BLaER1 (cell line): Measurements from ENCODE around the gene EIF1.
A peak's percentile ranks its signal among the peaks of the same experiment; 100 is the strongest.

Source experiments
- H3K27ac ChIP-seq: shearing (Covaris generic); formaldehyde crosslinking; 2 replicates; pipeline ENCODE4 v1.8.1; 2022
- H3K27me3 ChIP-seq: shearing (Covaris generic); formaldehyde crosslinking; 2 replicates; pipeline ENCODE4 v1.8.1; 2022
- H3K36me3 ChIP-seq: shearing (Covaris generic); formaldehyde crosslinking; 2 replicates; pipeline ENCODE4 v1.8.1; 2022
- H3K4me1 ChIP-seq: shearing (Covaris generic); formaldehyde crosslinking; 2 replicates; pipeline ENCODE4 v1.8.1; 2022
- H3K4me2 ChIP-seq: shearing (Covaris generic); formaldehyde crosslinking; 2 replicates; pipeline ENCODE4 v1.8.1; 2022
- H3K4me3 ChIP-seq: shearing (Covaris generic); formaldehyde crosslinking; 2 replicates; pipeline ENCODE4 v1.8.1; 2022
- H3K9ac ChIP-seq: shearing (Covaris generic); formaldehyde crosslinking; 2 replicates; pipeline ENCODE4 v1.8.1; 2022
- H3K9me3 ChIP-seq: shearing (Covaris generic); formaldehyde crosslinking; 2 replicates; pipeline ENCODE4 v1.8.1; 2022
- H4K20me1 ChIP-seq: shearing (Covaris generic); formaldehyde crosslinking; 2 replicates; pipeline ENCODE4 v1.8.1; 2022
- Cebpa-rat ChIP-seq: shearing (Covaris generic); IDR thresholded peaks from 2 replicates; pipeline ENCODE4 v1.8.1; 2022

EIF1 gene

DNA sequence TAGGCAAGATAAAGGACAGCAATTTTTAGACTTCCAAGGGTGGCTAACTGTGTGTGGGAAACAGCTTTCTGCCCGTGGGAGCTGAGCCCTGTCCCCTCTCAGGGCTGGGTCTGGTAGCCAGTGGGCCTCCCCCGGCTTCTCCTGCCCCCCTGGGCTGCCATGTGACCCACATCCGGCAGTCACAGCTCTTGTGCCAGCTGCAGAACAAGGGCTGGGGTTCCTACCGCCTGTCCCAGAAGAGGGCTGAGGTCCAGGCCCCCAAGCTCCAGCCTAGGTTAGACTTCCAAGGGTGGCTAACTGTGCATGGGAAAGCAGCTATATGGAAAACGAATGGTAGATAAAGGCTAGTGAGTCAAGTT, 29.6 kb downstream of the EIF1 start:
- no peaks in the 10 kb centered on the region for H3K9me3 ChIP-seq
- H3K4me3 ChIP-seq = no peak overlapping the region
- H3K27me3 ChIP-seq = no peaks in the 10 kb centered on the region
- H3K4me2 ChIP-seq = peak overlapping the region; percentile 64
- peaks cover 31% of the 10 kb centered on the region for H3K4me1 ChIP-seq
- H3K36me3 ChIP-seq = peaks cover 2% of the 10 kb centered on the region; the same call in 1 of the 2 replicates
- no peak overlapping the region; the same call in 1 of the 2 replicates for H3K9ac ChIP-seq
- peak overlapping the region; percentile 62 for H3K27ac ChIP-seq
- no peak for TF ChIP-seq Cebpa-rat
- H4K20me1 ChIP-seq = no peaks in the 10 kb centered on the region

DNA sequence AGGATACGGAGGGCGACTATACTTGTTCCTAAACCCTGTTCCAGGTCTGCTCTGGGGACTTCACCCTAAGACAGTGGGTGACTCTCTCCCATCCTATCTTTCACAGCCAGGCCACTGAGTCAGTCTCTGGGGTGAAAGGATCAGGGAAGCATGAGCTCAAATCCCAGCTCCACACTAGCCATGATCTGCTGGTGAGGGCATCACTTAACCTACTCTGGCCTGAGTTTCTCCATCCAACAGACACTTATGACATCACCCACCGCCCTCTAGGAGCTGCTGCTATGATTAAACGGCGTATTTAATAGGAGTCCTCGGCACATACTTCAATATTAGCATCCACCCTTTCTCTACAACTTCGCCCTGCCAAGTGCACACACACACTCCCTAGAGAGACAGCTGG, 33.5 kb downstream of the EIF1 start:
- Histone ChIP-seq H3K36me3 (peaks cover 21% of the 10 kb centered on the region; the same call in 1 of the 2 replicates), H3K4me1 (peaks cover 46% of the 10 kb centered on the region), H3K9ac (peak overlapping the region; percentile 28; the same call in 1 of the 2 replicates), H3K27me3 (no peaks in the 10 kb centered on the region), H3K4me2 (peak overlapping the region; percentile 37), H3K9me3 (no peaks in the 10 kb centered on the region), H3K4me3 (no peak overlapping the region), H3K27ac (no peak overlapping the region), H4K20me1 (no peaks in the 10 kb centered on the region)
- no peak for TF ChIP-seq Cebpa-rat

DNA sequence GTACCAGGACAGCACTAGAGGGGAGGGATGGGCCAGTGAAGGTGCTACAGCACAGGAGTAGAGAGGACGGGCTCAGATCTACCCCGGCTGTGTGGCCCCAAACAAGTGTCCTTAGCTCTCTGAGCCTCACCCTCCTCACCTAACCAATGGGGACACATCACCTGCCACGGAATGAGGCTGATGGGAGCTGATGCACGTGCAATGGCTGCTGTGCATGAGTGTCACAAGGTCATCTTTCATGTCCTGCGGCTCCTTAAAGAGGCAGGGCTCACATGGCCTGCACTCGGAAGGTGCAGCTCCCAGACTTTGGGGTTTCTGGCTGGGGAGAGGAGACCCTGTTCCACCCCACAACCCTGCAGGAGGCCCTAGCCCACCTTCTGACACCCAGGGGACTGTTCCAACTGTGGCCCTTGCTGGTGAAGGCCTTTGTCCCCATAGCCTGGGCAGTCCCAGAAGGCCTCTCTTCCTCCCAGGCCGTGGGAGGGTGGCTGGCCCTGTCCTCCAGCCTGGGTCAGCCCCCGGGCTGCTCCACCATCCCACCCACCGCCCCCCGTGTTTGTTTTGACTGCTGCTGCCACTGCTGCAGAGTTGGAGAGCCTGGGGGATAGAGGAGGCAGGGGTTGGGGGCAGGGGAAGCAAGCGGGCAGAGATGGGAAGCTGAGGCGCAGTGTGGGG, 35.3 kb downstream of the EIF1 start:
- Histone ChIP-seq H4K20me1 (no peaks in the 10 kb centered on the region), H3K4me2 (no peak overlapping the region), H3K27ac (no peak overlapping the region), H3K9me3 (no peaks in the 10 kb centered on the region), H3K36me3 (peaks cover 21% of the 10 kb centered on the region; the same call in 1 of the 2 replicates), H3K27me3 (no peaks in the 10 kb centered on the region), H3K4me3 (no peak overlapping the region), H3K9ac (no peak overlapping the region), H3K4me1 (peaks cover 46% of the 10 kb centered on the region)
- TF ChIP-seq Cebpa-rat = no peak

DNA sequence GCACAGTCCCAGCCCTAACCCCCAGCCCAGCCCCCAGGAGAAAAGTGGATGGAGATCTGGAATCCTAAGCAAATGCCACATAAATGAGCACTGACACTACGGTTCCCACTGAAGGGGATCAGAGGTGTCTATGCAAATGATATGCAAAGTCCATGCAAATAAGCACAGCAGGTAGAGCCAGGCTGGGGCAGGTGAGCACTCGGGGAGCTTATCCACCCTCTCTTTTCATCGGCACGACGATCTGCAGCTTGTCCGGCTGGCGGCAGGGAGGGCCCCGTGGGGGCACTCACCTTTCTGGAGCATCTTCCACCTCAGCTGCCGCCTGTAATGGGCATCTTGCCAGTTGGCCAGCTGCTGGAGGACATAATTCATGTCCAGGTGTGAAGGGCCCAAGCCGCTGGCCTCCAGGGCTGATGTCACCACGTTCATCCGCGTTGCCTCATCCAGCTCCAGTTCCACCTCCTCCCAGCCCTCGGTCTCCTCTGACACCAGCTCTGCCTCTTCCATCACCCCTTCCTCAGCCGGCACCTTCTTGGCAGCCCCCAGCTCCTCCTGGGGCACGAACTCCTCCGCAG, 35.9 kb downstream of the EIF1 start:
- Histone ChIP-seq H3K4me2 (no peak overlapping the region), H3K36me3 (peaks cover 21% of the 10 kb centered on the region; the same call in 1 of the 2 replicates), H4K20me1 (no peaks in the 10 kb centered on the region), H3K27ac (no peak overlapping the region), H3K9ac (no peak overlapping the region), H3K4me3 (no peak overlapping the region), H3K27me3 (no peaks in the 10 kb centered on the region), H3K9me3 (no peaks in the 10 kb centered on the region), H3K4me1 (peaks cover 48% of the 10 kb centered on the region)
- no peak for TF ChIP-seq Cebpa-rat

DNA sequence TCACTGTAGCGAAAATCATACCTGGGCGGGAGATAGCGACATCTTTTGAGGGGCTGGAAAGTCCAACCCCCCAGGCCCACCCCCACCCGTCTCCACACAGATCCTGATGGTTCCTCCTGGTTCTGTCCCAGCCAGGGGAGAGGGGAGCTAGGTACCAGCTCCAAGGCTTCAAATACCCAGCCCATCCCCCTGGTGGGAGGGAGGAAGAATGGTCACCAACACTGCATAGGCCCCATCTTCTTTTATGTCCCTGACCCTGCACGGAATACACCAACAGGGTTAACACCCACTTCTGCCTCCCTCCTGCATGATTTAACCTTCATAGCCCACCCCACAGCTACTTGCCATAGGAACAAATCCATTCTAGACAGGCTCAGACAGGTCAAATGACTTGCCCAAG, 36.4 kb downstream of the EIF1 start:
- peaks cover 21% of the 10 kb centered on the region; the same call in 1 of the 2 replicates for H3K36me3 ChIP-seq
- H3K4me3 ChIP-seq = no peak overlapping the region
- no peaks in the 10 kb centered on the region for H3K9me3 ChIP-seq
- TF ChIP-seq Cebpa-rat = no peak
- H3K4me2 ChIP-seq = no peak overlapping the region
- no peaks in the 10 kb centered on the region for H3K27me3 ChIP-seq
- H3K9ac ChIP-seq = no peak overlapping the region
- H4K20me1 ChIP-seq = no peaks in the 10 kb centered on the region
- H3K4me1 ChIP-seq = peaks cover 54% of the 10 kb centered on the region
- no peak overlapping the region for H3K27ac ChIP-seq

DNA sequence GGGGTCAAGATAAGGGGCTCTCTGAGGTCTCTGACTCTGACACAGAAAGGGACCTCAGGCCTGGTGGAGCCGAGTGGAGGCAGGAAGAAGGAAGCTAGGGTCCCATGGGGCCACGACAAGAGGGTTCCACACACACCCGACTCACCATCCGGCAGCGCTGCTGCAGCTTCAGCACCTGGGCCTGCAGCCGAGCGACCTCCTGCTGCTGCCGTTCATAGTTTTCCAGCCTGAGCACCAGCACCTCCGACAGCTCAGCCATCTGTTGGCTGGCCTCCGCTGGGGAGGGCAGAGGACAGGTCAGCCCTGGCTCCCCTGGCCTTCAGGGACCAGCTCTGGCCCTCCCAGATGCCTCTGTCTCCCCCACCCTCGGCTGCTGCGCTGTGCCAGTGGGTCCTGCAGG, 39.4 kb downstream of the EIF1 start:
- H3K36me3 ChIP-seq = peaks cover 21% of the 10 kb centered on the region; the same call in 1 of the 2 replicates
- H4K20me1 ChIP-seq = no peaks in the 10 kb centered on the region
- no peak for TF ChIP-seq Cebpa-rat
- H3K4me3 ChIP-seq = peak overlapping the region; percentile 60
- H3K4me1 ChIP-seq = peaks cover 58% of the 10 kb centered on the region
- H3K9ac ChIP-seq = peak overlapping the region; percentile 83
- no peaks in the 10 kb centered on the region for H3K9me3 ChIP-seq
- peak overlapping the region; percentile 95 for H3K4me2 ChIP-seq
- peak overlapping the region; percentile 95 for H3K27ac ChIP-seq
- H3K27me3 ChIP-seq = peaks cover 26% of the 10 kb centered on the region

DNA sequence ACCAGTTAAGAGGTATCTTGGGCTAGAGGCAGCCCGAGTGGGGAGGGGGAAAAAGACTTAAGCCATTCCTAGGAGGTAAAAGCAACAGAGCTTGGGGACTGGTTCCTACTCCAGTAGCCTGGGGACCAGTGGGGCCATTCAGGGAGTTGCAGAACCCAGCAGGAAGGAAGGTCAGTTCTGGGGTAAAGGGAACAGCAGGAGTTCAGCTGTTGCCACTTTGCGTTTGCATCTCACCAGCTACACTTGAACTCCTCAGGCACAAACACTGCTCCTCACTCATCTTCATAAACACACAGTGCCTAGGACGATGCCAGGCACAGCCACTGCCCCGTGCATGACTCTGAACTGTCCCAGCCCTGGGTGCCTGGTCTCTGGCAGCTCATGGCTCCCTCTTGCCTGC, 41.8 kb downstream of the EIF1 start:
- no peaks in the 10 kb centered on the region for H3K9me3 ChIP-seq
- no peak for TF ChIP-seq Cebpa-rat
- H3K4me1 ChIP-seq = peaks cover 68% of the 10 kb centered on the region
- H4K20me1 ChIP-seq = peaks cover 13% of the 10 kb centered on the region
- peaks cover 3% of the 10 kb centered on the region; the same call in 1 of the 2 replicates for H3K36me3 ChIP-seq
- H3K4me3 ChIP-seq = no peak overlapping the region
- H3K9ac ChIP-seq = no peak overlapping the region
- H3K4me2 ChIP-seq = peak overlapping the region; percentile 31
- no peak overlapping the region for H3K27ac ChIP-seq
- peaks cover 51% of the 10 kb centered on the region for H3K27me3 ChIP-seq

DNA sequence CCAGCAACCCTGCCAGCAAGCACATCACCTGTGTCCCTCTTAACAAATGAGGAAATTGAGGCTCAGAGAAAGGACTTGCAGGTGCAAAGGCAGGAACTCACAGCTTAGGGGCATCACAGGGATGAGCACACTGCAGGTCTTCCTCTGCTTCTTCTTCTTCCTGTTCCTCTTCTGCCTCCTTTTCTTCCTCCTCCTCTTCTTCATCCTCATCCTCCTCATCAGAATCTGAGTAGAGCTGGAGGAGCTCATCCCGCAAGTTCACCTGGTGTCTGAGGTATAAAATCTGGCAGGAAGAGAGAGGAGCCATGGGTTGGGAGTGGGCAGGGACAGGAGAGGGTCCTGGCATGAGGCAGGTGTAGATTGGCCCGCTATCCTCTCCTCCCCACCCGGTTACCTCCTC, 43.2 kb downstream of the EIF1 start:
- Histone ChIP-seq H3K4me3 (no peak overlapping the region), H3K27me3 (peaks cover 64% of the 10 kb centered on the region), H3K4me1 (peaks cover 57% of the 10 kb centered on the region), H3K9ac (no peak overlapping the region), H3K4me2 (no peak overlapping the region), H3K36me3 (no peaks in the 10 kb centered on the region), H4K20me1 (peaks cover 13% of the 10 kb centered on the region), H3K27ac (no peak overlapping the region), H3K9me3 (no peaks in the 10 kb centered on the region)
- no peak for TF ChIP-seq Cebpa-rat

DNA sequence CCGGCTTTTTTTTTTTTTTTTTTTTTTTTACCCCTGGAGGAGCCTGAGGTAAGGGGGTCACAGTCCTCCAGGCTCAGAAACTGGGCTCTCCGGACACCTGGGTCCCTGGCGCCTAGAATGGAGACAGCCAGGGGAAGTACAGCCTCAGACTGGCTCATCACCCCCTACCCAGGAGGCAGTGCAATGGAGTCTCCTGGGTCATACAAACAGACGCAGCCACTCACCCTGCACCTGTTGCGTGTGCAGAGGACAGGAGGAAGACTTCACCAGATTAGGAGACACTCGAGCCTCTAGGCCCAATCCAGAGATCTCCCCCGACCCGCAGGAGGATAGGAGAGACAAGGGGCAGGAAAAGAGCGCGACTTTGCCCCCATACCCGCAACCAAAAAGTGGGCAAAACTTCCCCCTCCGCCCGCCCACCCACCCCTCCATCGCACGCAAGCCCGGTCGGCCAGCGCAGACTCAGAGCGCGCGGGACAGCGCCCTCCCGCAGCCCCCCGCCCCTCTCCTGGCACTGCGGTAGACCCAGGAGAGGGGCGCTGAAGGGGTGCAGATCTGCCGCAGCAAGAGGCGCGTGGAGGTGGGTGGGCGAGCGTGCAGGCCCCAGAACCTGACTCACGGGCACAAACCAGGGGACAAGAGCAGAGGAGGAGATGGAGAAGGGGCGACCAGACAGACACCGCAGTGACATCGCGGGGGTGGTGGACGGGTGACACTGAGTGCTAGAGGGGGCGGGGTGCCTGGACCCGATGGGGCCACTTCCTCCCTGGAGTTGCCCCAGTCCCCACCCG, 44.9 kb downstream of the EIF1 start:
- Histone ChIP-seq H3K9me3 (no peaks in the 10 kb centered on the region), H3K4me1 (peaks cover 57% of the 10 kb centered on the region), H4K20me1 (peaks cover 13% of the 10 kb centered on the region), H3K4me3 (peak overlapping the region; percentile 61; the same call in 1 of the 2 replicates), H3K36me3 (no peaks in the 10 kb centered on the region), H3K9ac (no peak overlapping the region), H3K27ac (no peak overlapping the region), H3K4me2 (peak overlapping the region; percentile 89), H3K27me3 (peaks cover 74% of the 10 kb centered on the region)
- no peak for TF ChIP-seq Cebpa-rat
